COLO668 (cell line): Measurements from ENCODE around the gene EIF2D.
"Not testable (repeated sequence)": the region's sequence is repeated elsewhere in the genome, so short reads cannot be mapped to it uniquely, and the experiment has no call there.

Experiments
- DNase-seq: peaks from one replicate; lab custom pipeline; 2025; ENCODE audit not compliant: unreplicated experiment; lab: John Stamatoyannopoulos, UW

Gene EIF2D

DNA sequence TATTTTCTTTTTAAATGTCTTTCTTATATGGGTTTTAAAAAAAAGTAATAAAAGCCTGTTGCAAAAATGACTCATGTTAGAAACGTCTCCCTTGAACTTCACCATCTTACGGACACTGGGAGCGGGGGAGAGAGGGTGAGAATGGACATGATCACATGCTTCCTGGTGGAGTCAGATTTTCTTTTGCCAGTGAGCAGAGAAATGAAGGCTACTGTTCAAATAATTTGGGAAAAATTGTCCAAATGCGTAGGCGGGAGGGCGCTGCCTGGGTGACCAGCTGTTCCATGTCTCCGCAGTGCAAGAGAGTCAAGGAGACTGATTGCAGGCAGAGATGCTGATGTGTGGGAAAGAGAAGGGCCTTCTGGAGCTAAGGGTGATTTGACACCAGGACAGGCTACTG is 23.1 kb downstream of the EIF2D start:
- no peak for DNase-seq

GRCh38 chr1:206588492-206588891 is 23.8 kb downstream of the EIF2D start:
- no peak for DNase-seq

DNA sequence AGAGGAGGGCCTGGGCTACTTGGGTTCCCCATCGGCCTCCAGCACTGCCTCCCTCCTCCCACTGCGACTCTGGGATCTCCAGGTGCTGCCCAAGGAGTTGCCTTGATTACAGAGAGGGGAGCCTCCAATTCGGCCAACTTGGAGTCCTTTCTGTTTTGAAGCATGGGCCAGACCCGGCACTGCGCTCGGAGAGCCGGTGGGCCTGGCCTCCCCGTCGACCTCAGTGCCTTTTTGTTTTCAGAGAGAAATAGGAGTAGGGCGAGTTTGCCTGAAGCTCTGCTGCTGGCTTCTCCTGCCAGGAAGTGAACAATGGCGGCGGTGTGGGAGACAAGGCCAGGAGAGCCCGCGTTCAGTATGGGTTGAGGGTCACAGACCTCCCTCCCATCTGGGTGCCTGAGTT is 24.4 kb downstream of the EIF2D start:
- DNase-seq = no peak

GRCh38 chr1:206586501-206587445 is 25.5 kb downstream of the EIF2D start:
- DNase-seq = no peak

DNA sequence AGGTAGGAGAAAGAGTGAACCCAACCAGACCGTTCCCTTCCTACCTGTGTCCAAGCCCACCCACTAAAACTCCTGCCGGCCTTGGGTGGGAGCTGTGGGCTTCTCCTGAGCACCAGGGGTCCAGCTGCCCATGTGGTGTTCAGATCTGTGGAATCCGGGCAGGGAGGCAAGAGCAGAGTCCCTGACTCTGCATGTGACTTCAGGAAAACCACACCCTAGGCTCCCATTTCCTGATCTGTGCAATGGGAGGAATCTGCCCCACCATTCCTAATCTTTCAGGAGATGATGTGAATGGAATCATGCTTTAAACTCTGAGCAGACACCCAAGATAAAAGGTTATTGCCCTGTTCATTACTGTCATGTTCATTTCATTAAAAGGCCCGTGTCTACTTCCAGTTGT is 27.6 kb downstream of the EIF2D start:
- no peak for DNase-seq

DNA sequence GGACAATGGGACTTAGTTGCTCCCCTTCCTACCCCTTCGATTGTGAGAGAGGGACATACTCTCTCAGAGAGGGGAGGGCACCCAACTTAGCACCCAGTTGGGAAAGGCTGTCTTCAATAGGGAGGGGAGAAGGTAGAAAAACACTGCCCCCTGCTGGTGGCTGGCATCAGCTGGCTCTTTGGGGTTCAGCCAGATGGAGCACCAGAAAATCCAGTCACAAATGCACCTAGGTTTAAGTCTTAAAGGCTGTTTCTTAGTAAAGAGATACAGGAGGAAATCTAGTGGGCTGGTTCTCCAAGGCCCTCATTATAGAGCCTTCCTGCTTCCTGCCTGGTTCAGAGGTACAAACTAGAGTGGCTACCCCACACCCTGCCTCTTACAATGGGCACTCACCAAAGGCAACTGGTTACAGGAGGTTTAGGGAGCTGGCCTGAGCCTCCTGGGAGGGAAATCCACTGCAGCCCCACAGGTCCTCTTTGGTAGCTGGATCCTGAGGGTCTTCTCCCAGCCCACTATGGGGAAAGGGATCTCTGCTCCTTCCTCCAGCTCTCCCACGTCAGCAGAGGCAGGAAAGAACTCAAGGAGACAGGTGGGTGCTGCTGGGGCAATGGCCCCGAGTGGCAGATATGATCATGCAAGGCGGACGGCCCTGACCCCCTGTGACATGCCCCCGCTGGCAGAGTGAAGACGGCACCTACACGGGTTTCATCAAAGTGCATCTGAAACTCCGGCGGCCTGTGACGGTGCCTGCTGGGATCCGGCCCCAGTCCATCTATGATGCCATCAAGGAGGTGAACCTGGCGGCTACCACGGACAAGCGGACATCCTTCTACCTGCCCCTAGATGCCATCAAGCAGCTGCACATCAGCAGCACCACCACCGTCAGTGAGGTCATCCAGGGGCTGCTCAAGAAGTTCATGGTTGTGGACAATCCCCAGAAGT is 28.3 kb downstream of the EIF2D start:
- peak; percentile 79 for DNase-seq

GRCh38 chr1:206582971-206583706 is 29.1 kb downstream of the EIF2D start:
- no peak for DNase-seq

GRCh38 chr1:206582537-206582936 is 29.7 kb downstream of the EIF2D start:
- no peak for DNase-seq

DNA sequence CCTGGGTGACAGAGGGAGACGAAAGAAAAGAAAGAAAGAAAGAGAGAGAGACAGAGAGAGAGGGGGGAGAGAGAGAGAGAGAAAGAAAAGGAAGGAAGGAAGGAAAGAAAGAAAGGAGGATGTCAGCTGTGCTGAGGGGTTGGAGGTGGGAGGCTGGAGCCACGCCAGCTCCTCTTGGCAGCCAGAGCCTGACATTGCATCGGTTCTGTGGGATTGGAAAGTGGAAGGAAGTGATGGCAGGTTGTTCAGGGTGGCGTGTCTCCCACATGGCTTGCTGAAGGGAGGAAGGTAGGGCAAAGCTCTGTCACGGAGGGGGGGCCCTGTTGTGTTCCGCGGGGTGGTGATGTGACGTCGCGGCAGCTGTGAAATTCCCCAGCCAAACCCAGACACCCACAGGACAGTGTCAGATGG is 30.7 kb downstream of the EIF2D start:
- no peak for DNase-seq

GRCh38 chr1:206581114-206581497 is 31.2 kb downstream of the EIF2D start:
- DNase-seq = not testable (repeated sequence)

DNA sequence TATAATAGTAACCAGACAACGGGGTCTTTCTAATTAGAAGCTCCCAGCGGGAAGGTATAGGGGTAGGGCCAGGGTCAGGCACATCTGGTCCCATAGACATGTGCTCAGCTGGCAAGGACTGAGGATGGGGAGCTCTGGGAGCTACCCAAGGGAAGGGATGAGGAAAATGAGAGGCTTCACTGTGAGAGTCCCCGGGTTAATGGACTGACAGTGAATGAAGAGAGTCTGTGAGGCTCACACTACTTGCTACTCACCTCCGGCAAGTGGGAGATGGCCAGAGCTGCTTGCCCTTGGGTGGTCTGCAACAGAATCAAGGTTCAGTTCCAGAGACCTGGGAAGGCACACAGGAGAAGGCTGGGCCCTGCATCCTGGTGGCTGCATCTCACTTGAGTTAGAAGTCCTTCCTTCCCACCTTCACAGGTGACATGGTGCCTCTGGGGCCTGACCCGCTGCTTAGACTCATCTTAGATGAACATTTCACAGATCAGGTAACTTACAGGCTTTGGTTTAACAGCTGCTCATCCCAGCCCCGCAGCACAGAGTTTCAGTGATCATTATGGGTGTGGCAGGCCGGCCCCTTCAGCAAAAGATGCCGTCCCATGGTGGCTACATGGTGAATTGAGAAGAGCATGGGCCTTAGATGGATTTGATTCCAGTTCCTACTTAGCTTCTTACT is 31.7 kb downstream of the EIF2D start:
- no peak for DNase-seq

DNA sequence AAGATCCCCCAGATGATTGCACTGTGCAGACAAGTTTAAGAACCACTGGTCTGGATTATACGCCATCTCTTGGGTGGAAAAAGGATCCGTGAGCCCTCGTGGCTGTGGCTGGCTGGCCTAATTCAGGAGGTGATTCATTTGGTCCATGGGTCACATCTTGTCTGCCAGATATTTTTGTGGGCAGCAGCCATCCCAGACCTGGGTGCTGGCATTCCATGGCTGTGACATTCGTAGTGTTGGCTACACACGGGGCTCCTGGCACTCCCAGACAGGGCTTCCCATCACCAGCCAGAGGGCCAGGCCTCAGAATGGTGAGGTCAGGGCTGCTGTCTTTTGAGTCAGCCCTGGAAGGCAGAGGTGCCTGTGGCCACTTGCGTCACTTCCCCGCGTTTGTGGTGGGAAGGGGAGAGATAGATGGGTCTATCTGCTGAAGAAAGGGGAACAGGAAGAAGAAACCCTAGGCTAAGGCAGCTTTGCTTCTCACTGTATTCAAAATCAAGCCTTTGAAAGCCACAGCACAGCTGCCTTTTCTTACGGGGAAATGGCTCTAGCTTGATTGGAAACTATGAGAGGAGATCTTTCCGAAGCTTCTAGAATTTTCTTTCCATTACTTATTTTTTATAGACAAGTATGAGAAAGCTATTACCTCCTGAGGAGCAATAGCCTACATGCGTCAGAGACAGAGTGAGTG is 32.4 kb downstream of the EIF2D start:
- no peak for DNase-seq

- DNase-seq = no peak
Observed at GRCh38 chr1:206578978-206579374, 33.3 kb downstream of the EIF2D start.

DNA sequence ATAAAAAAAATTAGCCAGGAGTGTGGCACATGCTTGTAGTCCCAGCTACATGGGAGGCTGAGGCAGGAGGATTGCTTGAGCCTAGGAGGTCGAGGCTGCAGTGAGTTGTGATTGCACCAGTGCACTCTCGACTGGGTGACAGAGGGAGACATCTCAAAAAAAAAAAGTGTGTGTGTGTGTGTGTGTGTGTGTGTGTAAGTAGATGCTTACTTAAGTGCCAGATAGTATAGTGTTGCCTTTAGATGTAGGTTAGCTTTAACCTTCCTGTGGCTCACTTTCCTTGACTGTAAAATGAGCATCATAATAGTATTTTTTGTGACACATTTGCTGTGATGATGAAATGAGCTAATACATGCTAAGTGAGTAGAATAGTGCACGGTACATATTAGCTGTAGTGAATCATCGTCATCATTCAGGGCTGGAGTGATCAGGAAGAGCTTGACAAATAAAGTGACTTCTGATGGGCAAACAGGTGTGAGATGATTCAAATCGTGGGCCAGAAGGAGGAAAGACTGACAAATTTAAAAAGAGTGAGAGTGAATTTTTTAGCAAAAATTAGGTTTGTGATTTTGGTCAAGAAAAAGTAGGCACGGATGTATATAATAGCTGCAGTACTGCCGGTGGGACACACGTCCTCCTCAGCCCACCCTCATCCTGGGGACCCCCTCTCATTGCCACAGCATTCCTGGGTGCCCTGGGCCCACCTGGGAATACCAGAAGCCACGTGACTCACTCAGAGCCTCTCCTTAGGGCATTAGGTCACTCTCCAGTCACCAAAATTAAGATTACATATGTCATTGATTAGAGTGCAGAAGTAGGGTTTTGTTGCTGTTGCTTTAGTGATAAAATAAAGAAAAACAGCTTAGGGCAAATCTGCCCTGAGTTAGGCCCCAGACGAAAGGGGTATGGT is 33.9 kb downstream of the EIF2D start:
- DNase-seq = peak; percentile 12

DNA sequence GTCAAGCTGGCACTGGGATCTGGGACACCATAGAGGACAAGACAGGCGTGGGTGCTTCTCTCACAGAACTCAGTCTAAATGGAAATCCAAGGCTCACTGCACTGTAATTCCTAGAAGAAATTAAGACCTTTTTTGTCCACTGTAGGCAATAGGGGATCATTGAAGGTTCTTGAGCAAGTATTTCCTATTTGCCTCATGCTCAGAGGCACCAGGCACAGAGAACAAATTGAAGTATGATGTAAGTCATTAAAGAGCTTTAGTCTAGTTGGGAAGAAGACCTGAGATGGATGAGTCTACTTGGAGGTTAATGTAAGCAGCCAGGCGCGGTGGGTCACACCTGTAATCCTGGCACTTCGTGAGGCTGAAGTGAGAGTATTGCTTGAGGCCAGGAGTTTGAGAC is 34.6 kb downstream of the EIF2D start:
- no peak for DNase-seq

DNA sequence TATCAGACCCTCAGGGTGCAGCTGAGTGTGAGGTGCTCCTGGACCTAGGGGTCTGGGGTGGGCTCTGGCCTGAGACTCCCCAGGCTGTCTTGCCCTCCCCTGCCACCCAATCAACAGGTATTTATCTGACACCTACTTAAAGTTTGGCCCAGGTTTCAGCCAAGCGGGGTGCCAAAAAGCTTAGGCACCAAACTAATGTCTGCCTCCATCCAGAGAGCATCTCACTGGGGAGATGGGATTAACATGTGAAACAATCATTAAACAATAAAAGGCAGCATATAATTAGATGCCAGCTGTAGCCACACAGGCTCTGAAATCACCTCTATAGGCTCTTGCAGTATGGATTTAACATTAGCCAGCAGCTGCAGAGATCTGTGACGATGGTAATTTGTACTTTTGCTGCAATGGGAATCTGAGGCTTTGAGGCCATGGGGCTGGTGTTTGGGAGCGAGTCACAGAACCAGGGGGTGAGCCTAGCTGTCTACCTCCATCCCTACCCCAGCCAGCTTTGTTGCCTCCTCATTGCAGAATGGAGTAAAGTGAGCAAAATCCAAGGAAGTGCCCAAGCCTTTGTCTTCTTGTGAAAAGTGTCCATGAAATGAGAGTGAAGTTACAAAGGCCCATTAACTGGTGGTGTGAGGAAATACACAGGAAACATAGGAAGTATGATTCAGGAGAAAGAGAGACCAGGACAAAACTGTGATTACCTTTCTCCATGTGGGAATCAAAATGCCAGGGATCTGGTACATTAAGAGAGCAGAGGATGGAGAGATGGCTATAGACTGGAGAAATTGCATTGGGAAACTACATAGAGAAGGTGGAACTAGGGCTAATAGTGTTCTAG is 36.1 kb downstream of the EIF2D start:
- peak; percentile 33 for DNase-seq

DNA sequence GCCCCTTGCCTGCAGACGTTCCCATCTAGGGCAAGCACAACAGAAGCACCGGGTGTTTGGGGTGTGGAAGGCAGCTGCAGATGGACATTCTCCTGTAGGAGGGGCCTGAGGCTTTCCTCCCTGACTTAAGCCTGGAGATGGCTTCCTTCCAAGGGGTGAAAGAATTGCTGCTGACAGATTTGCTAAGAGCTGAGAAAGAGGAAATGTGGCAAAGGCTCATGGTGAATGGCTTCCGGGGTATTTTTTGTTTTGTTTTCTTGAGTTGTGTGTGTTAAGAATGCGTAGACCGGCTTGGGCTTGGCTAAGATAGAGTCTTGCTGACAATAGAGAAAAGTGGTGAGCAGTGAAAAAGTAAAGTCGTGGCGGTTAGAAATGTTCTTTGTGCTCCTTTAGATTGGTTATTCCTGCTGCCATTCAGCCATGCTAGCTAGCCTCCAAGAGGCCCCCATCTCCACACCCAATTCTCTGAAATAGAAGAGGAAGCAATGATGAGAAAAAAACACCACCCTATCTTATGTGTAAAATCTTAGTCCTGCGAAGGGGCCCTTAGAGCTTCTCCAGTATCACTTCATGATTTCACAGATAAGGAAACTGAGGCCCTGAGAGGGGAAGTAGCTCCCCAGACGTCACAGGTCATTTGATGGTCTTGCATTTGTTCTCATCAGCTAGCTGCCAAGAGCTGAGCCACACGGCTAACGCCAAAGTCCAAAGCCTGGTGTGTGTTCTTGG is 36.9 kb downstream of the EIF2D start:
- no peak for DNase-seq
